GM12878 (cell line): ENCODE data around the gene FCER2.

Source experiments
- ATF3 ChIP-seq: IDR thresholded peaks from 2 replicates; pipeline ENCODE4 v1.6.1; 2011; ENCODE audit warnings: low read depth, mild to moderate bottlenecking, low read length, moderate library complexity, borderline replicate concordance; ENCODE audit errors: extremely low read depth
- BACH1 ChIP-seq: fragments of 450-650 bp; IDR thresholded peaks from 2 replicates; pipeline ENCODE4 v1.6.1; 2017; ENCODE audit warnings: mild to moderate bottlenecking, borderline replicate concordance
- BHLHE40 ChIP-seq, 2 experiments: fragments of 450-650 bp in 1 of 2; IDR thresholded peaks; 2 replicates each; pipeline ENCODE4 v1.6.1; 2011 to 2017; ENCODE audit warnings: low read depth in 2 of 2, borderline replicate concordance in 1 of 2, improper control_type of control experiment in 1 of 2, low read length in 1 of 2, mild to moderate bottlenecking in 1 of 2
- CHD2 ChIP-seq: IDR thresholded peaks from 2 replicates; pipeline ENCODE4 v1.6.1; 2011; ENCODE audit warnings: low read depth, low read length, improper control_type of control experiment, borderline replicate concordance
- CTCF ChIP-seq, 3 experiments: IDR thresholded peaks in 2 of 3; conservative IDR thresholded peaks in 1 of 3; 2 replicates each; pipeline ENCODE4 v1.5.1; 2011; ENCODE audit warnings: low read depth in 3 of 3, low read length in 3 of 3, mild to moderate bottlenecking in 3 of 3, control low read depth in 2 of 3, moderate library complexity in 2 of 3, inconsistent platforms in 1 of 3, mixed read lengths in 1 of 3; ENCODE audit not compliant: control insufficient read depth in 2 of 3, insufficient read depth in 1 of 3; ENCODE audit errors: extremely low read depth in 1 of 3
- EGR1 ChIP-seq, 2 experiments: IDR thresholded peaks; 1 replicate in 1 of 2; 2 replicates in 1 of 2; pipeline ENCODE4 v1.6.1; 2011 to 2012; ENCODE audit warnings: low read depth in 2 of 2, low read length in 2 of 2, borderline replicate concordance in 1 of 2, mild to moderate bottlenecking in 1 of 2, moderate library complexity in 1 of 2
- EP300 ChIP-seq, 2 experiments: fragments of 150-350 bp in 1 of 2; IDR thresholded peaks; 2 replicates each; pipeline ENCODE4 v1.6.1; 2011 to 2012; ENCODE audit warnings: low read depth in 2 of 2, low read length in 2 of 2, borderline replicate concordance in 1 of 2, improper control_type of control experiment in 1 of 2, inconsistent platforms in 1 of 2; ENCODE audit not compliant: control insufficient read depth in 1 of 2
- EZH2 ChIP-seq: IDR thresholded peaks from 2 replicates; pipeline ENCODE4 v1.6.1; 2012; ENCODE audit warnings: low read depth, mild to moderate bottlenecking, control low read depth, inconsistent platforms, low read length, borderline replicate concordance; ENCODE audit not compliant: control insufficient read depth
- MTA3 ChIP-seq: IDR thresholded peaks from 2 replicates; pipeline ENCODE4 v1.6.1; 2012; ENCODE audit warnings: low read length, inconsistent platforms, borderline replicate concordance
- MXI1 ChIP-seq: fragments of 150-350 bp; IDR thresholded peaks from 2 replicates; pipeline ENCODE4 v1.6.1; 2011; ENCODE audit warnings: low read depth, mild to moderate bottlenecking, inconsistent platforms, low read length, improper control_type of control experiment
- NRF1 ChIP-seq: conservative IDR thresholded peaks from 2 replicates; pipeline ENCODE4 v1.6.1; 2011; ENCODE audit warnings: mild to moderate bottlenecking, low read depth, low read length, improper control_type of control experiment
- PAX8 ChIP-seq: fragments of 450-650 bp; IDR thresholded peaks from 2 replicates; pipeline ENCODE4 v1.6.1; 2017; ENCODE audit warnings: mild to moderate bottlenecking, moderate library complexity
- PKNOX1 ChIP-seq: fragments of 450-650 bp; IDR thresholded peaks from 2 replicates; pipeline ENCODE4 v1.6.1; 2016; ENCODE audit warnings: mild to moderate bottlenecking
- SREBF1 ChIP-seq: IDR thresholded peaks from 2 replicates; pipeline ENCODE4 v1.6.1; 2012; ENCODE audit warnings: mild to moderate bottlenecking, low read length

- TF ChIP-seq CHD2 (no peak), EZH2 (no peak), PKNOX1 (no peak), MXI1 (no peak), BACH1 (no peak), BHLHE40 (IDR thresholded peaks at IDR 0.05; ENCODE audit: borderline replicate concordance in 1 of 2, low read depth in 2 of 2, low read length in 1 of 2) (no peak), CTCF (IDR thresholded peaks at IDR 0.05 in 2 of 3, conservative IDR thresholded peaks at IDR 0.05 in 1 of 3; ENCODE audit: control insufficient read depth in 2 of 3, extremely low read depth in 1 of 3, insufficient read depth in 1 of 3, low read depth in 3 of 3, low read length in 3 of 3) (no peak), EP300 (IDR thresholded peaks at IDR 0.05; ENCODE audit: borderline replicate concordance in 1 of 2, control insufficient read depth in 1 of 2, low read depth in 2 of 2, low read length in 2 of 2) (no peak), NRF1 (no peak), SREBF1 (no peak), ATF3 (no peak), EGR1 (IDR thresholded peaks at IDR 0.05; ENCODE audit: borderline replicate concordance in 1 of 2, low read depth in 2 of 2, low read length in 2 of 2) (no peak), PAX8 (no peak), MTA3 (no peak)
These were observed 46.2 kb upstream of the FCER2 start for GRCh38 chr19:7748171-7748570.
